DMS53 treated with DMSO at 0.1 percent for 48 hours (cell line): ENCODE data around the gene ACSM2A.
"Not testable (repeated sequence)": the region's sequence is repeated elsewhere in the genome, so short reads cannot be mapped to it uniquely, and the experiment has no call there.

Experiments
- DNase-seq: peaks from one replicate; lab custom pipeline; 2025; ENCODE audit not compliant: unreplicated experiment; lab: John Stamatoyannopoulos, UW

Gene ACSM2A

GRCh38 chr16:20451364-20451763 lies at the start of gene ACSM2A:
ACSM2A (plus strand) TSS chr16:20451521; CDS start chr16:20460115, 8,594 bp downstream.
- DNase-seq: not testable (repeated sequence)

- no peak for DNase-seq
Measured at GRCh38 chr16:20402651-20403050, 48.7 kb upstream of the ACSM2A start.

- DNase-seq: no peak
Measured at GRCh38 chr16:20404637-20405036, 46.7 kb upstream of the ACSM2A start, which contains the start of gene PDILT. PDILT (minus strand) TSS chr16:20404737; CDS start chr16:20399300, 5,437 bp downstream.

- no peak for DNase-seq
Measured at GRCh38 chr16:20409398-20410120, 41.8 kb upstream of the ACSM2A start, which contains the start of gene ACSM5. ACSM5 (plus strand) TSS chr16:20409534; CDS start chr16:20411485, 1,951 bp downstream.

GRCh38 chr16:20410121-20410723 lies 41.1 kb upstream of the ACSM2A start:
- DNase-seq: no peak

GRCh38 chr16:20411055-20411454 lies 40.3 kb upstream of the ACSM2A start:
- DNase-seq: no peak

- no peak for DNase-seq
Measured at GRCh38 chr16:20415541-20415940, 35.8 kb upstream of the ACSM2A start.

- DNase-seq: not testable (repeated sequence)
Measured at GRCh38 chr16:20419093-20419492, 32.2 kb upstream of the ACSM2A start.

- DNase-seq: not testable (repeated sequence)
Measured at GRCh38 chr16:20421748-20422147, 29.6 kb upstream of the ACSM2A start.

GRCh38 chr16:20423772-20424128 lies 27.6 kb upstream of the ACSM2A start:
- DNase-seq: not testable (repeated sequence)

- DNase-seq: no peak
Measured at GRCh38 chr16:20424129-20424866, 27.0 kb upstream of the ACSM2A start.

GRCh38 chr16:20427401-20427797 lies 23.9 kb upstream of the ACSM2A start:
- not testable (repeated sequence) for DNase-seq

- DNase-seq: not testable (repeated sequence)
Measured at GRCh38 chr16:20429499-20429898, 21.8 kb upstream of the ACSM2A start.

- not testable (repeated sequence) for DNase-seq
Measured at GRCh38 chr16:20430480-20430879, 20.8 kb upstream of the ACSM2A start.

- no peak for DNase-seq
Measured at GRCh38 chr16:20430948-20431347, 20.4 kb upstream of the ACSM2A start.

- DNase-seq: not testable (repeated sequence)
Measured at GRCh38 chr16:20438950-20439349, 12.4 kb upstream of the ACSM2A start.

GRCh38 chr16:20439820-20440231 lies 11.5 kb upstream of the ACSM2A start:
- DNase-seq: not testable (repeated sequence)

GRCh38 chr16:20440731-20441130 lies 10.6 kb upstream of the ACSM2A start:
- not testable (repeated sequence) for DNase-seq

GRCh38 chr16:20441191-20441590 lies 10.1 kb upstream of the ACSM2A start:
- DNase-seq: no peak

GRCh38 chr16:20441859-20442258 lies 9.5 kb upstream of the ACSM2A start:
- DNase-seq: not testable (repeated sequence)

- not testable (repeated sequence) for DNase-seq
Measured at GRCh38 chr16:20446652-20447393, 4.5 kb upstream of the ACSM2A start.
